CD4-positive, alpha-beta T cell treated with Interferon alpha-2 for 1 hour (primary cell): ENCODE data around the gene TMEM269.

Experiments used
- DNase-seq, 2 donors: peaks; one replicate each; pipeline ENCODE4 v3.0.0-alpha.2; 2020 to 2022

Gene TMEM269, protein sequence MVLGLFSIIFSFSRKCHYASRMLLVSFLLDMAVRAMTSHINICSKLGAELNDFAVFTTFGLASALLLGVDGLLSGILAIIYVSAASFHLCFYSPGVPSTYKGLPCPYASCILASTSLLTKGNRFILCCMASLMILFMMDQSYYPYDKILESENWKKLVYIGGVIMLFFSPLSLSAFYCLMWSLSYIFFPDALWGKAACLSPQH

DNA sequence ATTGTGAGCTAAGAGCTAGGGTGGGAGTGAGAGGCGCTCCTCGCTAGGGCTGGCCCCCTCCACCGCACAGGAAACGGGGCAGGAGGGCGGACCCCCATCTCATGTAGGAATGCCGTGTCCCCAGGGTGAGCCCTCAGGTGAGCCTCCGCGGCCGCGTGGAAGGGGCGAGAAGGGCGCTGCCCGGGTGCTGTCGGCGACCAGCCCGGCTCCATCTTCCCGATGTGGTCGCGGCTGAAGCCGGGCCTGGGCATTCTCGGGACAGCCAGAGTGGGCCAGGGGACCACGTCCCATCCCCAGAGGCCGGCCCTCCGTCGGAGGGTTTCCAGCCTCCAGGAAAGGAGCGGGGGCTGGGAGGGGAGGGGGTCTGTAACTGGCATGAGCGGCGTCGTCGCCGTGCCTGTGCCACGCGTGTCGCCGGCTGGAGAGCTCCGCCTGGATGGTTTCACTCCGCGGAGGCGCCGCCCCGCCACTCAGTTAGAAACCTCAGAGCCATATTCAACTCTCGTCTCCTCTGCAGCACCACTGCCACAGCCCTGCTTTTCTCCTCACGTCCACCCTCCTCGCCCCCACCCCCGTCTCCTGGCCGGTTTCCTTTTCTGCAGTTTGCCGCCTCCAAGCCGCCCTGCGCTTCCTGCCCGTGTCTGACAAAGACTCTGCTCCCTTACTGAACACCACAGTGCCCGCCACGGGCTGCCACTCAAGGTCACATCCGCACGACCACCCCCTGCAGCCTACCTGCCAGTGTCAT, at the start of gene TMEM269:
Gene TMEM269 (plus strand): TSS at position 46 of the 748 bp plus-strand sequence. CDS start 4,903 bp downstream, outside the sequence.
- peak; percentile 23 to 43 for DNase-seq

DNA sequence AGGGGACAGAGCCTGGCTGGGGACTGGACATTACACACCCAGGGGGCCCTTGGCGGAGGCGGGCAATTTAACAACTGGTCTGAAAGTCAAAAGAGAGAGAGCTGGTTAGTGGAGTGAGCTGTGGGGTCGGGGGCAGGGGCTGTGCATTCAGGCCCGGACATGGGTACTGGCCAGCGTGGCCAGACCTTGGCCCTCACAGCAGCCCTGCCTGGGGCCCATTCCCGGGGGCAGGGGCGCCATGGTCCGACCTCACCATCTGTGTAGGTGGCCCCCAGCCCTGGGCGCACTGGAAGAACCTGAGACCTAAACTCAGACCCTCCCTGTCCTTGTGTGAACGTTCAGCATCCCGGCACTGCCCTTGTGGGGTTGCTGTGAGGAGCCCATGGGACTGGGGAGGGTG, 49.7 kb upstream of the TMEM269 start:
- no peak for DNase-seq

DNA sequence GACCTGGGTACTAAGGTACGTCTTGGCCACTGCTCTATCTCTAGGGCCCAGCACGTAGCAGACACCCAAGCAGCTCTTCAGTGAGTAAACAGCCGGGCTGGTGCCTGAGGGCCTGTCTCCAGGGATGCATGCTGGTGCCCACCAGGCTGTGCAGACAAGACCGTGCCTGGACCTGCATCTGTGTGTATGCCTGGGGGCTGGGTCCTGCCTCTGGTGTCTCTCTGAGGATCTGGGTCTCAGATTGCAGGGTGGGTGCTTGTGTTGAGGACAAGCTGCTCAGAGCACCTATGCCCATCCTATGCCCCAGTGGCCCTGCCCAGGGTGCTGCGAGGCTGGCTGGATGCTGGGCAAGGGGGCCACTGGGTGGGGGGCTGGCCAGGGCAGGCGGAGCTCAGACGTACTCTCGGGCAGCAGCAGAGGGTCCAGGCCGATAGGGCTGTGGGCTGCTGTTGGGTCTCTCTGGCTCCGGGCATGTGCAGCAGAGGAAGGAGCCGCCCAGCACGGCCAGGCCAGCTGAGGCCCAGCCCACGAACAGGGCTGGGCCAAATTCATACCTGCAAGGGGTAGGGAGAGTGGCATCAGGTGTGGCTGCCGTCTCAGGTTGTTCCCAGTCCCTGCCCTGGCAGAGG, 49.2 kb upstream of the TMEM269 start:
- DNase-seq = no peak

DNA sequence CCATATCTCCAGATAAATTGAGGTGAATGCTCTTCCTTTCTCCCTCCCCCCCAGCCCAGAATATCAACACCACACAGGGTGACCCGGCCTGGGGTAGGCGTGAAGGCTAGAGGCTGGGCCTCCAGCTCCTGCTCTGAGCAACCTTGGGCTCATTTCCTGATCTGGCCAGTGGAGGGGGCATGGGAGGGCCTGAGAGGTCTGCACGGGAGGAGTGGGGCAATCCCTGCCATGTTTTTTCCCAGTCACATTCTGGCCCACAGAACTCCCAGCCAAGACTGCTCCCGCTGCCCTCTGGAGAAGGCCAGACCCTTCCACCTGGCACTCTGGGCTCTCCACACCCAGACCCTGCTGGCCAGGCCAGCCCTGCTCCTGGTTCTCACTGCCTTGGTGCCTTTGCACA, 48.6 kb upstream of the TMEM269 start:
- DNase-seq = no peak

DNA sequence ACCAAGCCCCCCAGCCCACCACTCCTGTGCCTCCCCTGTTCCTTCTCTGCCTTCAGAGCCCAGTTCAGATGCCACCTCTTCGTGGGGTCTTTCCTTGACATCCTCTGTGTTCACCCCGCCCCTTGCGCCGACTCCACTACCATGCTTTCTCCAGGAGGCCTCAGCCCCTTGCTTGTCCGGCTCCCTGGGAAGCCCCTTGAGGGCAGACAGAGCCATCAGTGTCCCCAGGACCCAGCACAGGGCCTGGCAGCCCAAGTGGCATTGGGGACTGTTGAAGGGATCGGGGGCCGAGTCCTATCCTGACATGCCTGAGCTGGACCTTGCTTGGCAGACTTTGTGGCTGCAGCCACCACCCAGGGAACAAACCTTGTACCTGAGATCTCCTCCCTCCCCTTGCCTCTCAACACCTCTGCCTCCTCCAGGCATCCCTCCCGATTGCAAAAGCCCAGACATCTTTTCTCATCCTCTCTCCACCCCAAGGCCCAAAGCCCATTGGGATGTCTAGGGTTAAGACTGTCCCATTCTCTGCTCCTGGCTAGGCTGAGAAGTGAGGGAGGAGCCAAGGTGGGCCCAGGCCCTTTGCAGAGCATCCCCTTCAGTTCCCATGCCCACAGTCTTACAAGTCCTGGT, 48.1 kb upstream of the TMEM269 start:
- DNase-seq = no peak

DNA sequence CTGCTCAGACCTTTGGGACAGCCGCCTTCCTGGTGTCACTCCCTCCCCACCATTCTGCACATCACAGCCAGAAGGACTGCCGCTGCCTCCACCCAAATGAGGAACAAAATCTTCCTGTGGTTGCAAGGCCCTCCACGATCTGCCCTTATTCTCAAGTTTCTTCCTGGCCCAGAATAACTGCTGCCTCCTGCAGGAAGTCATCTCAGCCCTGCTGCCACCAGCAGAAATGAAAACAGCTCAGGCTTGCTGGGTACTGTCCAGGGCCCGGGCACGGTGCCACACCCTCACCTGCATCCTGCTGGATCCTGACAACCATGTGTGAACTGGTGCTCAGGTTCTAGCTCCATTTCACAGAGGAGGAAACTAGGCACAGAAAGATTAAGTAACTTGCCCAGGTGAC, 47.5 kb upstream of the TMEM269 start:
- peak in 1 of 2 donors; percentile 23 for DNase-seq

DNA sequence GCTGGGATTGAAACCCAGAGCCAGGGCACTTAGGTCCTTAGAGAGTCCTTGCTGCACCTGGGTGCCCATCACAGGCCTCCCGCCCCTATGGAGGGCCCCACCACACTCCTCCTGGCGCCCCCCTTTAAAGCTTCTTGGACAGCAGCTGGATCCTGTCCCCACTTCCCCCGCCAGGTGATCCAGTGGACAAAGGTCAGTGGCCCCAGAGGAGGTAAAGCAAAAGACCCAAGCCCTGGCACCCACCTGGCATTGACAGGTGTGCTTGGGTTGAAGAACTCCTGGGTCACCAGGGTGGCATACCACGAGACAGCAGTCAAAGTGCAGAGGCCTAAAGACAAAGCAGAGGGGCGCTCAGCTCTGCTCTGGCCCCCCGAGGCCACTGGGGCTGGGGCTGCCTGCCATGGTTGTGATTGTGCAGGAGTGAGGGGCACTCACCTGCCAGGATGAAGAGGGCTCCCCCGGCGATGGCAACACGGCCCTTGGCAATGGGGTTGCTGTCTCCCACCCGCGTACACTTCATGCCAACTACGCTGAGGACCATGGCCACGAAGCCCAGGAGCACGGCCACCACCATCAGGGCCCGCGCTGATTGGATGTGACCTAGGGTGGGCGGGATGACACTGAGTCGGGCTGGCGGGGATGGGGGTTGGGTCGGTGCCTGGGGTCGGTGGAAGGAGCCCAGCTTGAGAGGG, 46.7 kb upstream of the TMEM269 start:
- DNase-seq = no peak

DNA sequence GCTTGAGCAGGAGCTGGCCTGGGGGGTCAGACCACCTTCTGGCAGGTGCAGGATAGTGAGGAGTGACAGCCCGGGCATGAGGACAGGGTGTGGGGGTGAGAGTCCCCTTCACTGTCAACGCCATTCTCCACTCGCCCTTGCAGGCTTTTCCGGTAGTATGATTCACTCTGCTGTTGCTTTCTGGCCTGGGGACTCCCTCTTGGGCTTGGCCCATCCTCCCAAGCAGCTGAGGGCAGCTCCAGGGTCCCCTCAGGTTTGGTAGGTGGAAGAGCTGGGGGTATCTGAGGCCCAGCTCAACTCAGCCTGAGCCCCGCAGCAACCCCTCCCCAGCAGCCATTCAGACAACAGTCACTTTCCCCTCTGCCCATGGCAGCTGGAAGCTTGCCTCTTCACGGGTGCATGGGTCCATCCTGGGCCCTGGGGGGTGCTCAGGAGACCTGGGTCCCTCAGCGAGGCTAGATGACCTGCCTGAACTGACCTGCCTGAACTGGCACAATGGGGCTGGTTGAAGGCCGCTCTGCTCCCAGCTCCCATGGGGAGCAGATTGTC, 46.0 kb upstream of the TMEM269 start:
- DNase-seq = no peak

DNA sequence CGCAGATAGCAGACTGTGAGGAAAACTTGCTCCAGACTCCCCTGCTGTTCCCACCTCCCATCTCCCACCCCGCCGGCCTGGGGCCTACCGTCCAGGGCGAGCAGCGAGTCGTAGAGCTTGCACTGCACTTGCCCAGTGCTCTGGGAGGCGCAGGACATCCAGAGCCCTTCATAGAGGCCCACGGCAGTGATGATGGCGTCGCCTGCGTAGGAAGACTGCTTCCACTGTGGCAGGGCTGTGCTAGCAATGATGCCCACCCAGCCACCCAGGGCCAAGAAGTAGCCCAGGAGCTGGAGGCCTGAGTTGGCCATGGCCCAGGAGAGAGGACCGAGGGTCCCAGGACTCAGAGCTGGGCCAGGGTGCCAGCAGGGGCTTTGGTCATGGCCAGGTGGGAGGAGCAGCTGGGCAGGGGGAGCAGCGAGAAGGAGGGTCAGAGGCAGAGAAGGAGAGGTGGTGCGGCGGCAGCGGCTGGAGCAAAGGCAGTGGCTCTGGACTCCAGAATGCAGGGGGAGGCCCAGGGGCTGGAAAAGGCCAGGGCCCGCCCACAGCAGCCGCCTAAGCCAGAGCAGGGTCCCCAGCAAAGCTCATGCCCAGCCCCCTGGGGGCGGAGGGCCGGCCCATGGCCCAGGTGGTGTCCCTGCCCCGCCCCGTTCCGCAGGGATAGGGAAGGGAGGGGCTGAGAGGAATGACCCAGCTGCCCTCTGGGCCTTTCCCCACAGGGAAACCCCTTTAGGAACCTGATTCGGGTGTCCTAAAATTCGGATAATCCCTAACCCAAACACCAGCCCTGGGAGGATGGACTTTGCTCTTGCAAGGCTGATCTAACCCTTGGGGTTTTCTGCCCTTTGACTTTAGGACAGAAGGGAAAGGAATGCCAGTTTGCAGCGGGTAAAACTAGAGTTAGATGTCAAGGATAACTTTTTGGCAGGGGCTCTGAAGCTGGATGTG, 44.8 kb upstream of the TMEM269 start, which contains the start of gene CLDN19:
Gene CLDN19 (minus strand): TSS at position 484 of the 948 bp plus-strand sequence. CDS start 173 bp downstream, at position 311.
- no peak for DNase-seq

DNA sequence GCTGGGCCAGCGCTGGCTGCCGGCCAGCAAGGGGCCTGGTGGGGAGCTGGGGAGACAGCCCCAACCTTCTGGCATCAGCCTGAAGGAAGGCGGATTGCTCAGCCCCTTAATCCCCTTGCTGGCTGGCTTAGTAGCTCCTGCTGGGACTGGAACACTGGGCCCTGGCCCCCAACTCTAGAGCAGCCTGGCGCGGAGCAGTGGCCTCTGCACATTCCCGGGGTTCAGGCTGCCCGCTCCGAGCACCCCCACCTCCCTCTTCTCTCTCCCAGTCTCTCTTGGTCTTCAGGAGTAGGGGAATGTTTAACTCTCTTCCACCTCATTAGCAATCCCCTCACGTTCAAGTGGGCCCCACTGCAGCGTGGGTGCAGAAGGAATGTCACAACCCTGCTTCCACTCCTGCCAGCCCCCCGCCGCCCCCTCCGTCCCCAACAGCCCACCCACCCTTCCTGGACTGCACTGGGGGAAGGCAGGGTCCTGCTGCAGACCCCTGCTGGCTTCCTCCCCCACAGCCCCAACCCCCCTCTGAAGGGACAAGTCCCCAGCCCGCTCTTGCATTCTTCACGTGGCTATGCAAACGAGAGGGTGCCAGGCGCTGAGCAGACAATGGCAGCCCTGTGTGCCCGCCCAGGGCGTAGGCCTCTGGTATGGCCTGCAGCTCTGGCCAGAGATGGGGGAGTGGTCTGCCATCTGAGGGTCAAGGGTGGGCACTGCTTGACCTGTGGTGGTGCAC, 43.8 kb upstream of the TMEM269 start:
- no peak for DNase-seq

DNA sequence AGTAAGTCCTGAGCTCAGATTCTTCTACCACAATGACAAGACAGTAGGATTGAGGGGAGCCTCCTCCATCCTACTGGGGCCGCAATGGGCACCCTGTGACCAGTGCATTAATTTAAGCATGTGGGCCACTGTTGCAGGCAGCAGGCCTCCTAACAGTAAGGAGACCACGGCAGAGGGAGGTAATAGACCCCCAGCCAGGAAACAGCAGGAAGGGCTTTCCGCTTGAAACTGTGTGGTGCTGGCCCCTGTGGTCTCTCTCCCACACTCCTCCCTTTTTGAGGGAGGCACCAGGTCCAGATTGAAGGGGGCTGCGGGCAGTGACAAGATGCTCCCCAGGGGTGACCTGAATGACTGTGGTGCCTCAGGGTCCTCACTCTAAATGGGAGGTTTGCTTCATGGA, 43.1 kb upstream of the TMEM269 start:
- no peak for DNase-seq

DNA sequence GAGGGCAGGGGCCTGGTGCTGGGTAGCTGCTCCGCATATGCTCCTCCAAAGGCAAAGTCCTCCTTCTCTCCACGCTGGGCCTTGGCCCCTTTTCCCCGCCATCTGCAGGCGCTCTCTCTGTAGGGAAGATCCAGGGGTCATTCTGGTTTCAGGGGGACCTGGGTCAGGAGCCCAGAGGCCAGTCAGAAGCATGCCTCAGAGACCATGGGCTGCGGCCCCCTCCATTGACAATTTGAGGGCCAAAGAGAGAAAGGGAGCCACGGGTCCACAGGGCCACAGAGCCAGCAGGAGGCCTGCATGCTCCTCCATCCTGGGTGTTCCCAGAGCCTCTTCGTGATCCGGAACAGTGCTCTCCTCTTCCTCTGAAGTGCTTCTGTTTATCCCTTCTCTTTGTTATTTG, 42.6 kb upstream of the TMEM269 start:
- no peak for DNase-seq

DNA sequence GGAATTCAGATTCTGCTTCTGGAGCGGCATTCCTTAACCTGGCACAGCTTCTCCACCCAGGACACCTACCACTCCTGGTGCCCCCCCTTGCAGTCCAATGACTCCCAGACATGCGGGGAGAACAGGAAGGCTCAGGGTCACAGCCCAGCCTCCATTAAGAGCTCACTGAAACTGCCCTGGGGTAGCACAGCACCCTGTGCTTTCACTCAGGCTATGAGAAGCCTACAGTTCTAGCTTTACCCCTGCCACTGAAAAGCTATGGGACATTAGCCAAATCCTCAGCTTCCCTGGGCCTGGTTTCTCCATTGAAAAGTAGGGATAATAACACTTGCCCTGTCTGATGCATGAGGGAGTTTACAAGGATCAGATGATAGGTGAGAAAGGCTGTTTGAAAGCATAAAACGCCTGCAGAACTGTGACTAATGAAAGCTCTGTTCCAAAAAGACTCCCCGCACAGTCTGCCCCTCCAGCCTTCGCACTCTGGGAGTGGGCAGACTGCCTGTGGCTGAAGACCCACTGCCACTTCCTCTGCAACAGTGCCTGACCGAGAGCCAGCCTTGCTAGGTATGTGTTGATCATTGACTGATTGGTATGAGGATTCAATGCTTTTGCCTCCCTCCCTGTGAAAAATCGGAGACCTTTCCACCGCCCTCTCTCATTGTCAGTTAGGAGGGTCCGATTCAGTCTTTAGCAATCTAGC, 42.0 kb upstream of the TMEM269 start:
- no peak for DNase-seq

DNA sequence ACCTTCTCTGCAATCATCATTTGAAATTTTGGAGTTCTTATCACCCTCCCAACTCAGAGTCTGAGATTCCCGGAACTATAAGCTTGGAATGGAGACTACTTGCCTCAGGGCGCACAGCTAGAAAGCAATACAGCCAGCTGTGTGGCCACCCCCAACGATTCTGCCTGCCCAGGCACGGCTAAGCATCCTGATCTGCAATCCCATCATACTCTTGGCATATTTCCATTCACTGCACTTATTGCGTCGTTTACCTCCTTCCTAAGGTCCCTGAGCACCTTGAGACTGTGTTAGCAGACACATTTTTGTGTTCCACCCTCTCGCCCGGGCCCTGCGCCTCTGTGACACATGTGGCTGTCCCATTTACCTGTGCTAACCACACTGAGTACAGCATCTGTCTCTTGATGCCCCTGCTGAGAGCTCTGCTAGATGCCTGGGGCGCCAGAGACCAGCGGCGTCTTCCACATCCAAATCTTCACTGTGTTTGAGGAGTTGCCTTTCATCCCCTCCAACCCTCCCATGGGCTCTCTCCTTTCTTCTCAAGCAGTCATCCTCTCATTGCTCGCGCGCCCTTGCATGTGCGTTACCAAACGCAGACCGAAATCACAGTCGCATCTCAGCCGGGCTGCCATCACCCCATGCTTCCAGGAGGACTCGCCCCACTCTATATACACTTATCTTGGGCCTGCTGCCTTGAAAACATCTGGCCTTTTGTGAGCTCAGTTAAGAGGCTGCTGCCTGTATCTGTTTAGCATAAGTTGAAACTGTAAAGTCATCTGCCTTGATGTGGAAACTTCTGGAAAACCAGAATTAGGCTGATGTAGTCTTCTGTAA, 41.3 kb upstream of the TMEM269 start:
- no peak for DNase-seq

DNA sequence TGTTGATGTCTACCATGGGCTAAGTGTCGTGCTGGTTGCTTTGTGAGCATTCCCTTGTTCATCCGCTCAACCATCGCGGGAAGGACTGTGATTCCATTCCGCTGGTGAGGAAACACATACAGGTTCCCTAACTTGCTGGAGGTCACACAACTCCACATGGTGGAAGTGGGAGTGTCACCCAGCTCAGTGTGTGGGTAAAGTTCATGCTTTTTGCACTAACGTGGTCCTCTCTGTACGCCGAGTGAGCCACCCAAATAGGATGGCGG, 40.7 kb upstream of the TMEM269 start:
- no peak for DNase-seq

DNA sequence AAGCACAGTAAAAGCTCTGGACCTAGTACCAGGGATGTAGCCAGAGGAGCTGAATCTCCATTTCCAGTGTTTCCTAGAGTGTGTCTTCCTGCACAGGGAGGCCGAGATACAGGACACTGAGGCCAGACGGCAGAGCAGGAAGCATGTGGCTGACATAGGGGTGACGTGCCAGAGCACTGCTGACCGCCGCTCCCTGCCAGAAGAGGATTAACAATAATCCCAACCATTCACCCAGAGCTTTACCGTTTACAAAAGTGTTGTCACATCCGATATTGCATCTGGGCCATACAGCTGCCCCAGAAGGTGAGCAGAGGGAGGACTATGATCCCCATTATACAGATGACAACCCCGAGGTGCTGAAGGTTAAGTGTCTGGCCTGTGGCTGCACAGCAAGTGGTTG, 38.9 kb upstream of the TMEM269 start:
- no peak for DNase-seq

DNA sequence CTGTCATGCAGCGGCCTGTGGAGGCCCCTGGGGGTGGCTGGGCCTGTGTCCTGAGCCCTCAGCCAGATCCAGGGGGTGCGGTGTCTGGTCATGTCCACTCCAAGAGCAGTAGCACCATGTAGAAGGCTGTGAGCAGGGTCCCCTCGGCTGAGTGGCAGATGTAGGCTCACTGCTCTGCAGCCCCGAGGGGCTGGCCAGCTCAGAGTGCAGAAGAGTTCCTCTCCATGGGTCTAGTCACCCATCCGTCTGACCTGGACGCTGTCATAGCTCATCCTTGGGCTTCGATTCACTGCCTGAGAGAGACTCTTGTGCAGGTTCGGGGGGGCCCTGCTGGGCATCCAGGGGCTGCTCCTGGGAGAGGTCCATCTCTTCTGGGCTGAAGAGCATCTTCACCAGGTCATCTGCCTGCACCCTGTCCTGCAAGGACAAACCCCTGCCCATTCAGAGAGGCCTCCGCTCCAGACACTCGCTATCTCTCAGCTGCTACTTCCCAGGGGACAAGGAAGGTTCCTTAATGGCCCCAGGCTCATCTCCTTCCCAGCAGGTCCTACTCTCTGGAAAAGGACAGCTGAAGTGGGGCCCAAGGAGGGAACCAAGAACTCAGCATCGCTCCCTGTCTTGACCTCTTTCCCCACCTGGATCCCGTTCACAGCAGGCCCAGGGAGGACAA, 38.2 kb upstream of the TMEM269 start:
- no peak for DNase-seq

DNA sequence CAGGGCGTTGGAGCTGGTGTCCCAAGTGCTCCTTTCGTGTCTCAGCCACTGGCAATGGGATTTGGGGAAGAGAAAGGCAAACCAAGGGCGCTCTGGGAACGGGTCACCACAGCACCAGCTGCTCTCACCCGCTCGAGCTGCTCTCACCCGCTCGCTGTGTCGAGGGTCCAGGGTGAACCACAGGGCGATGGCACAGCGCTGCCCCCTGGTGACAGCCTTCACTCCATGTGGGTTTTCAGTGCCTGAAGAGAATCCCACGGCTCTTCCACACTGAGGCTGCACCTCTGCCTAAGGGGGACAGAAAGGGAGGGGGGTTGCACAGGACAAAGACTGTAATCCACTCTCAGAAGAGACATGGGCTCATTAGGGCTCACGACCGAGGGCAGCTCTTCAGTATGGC, 37.7 kb upstream of the TMEM269 start:
- DNase-seq = peak in 1 of 2 donors; percentile 45

DNA sequence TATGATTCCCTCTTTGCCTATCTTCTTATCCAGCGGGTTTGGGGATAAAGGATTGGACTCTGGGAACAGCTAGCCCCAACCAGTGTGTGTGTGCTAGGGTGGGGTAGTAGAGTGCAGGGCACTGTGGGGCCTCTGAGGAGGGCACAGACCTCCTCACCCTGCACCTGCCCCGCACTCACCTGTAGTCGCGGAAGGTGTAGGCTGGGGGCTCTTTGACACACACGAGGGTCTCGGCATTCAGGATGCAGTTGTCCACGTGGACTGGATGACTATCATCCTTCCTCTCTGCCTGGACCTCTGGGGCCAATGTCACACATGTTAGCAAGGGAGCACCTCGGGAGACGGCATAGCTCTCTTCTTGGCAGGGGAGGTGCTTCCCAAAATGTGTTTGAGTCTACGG, 36.8 kb upstream of the TMEM269 start:
- DNase-seq = no peak
